Endometrium (tissue), 2 donors: ENCODE measurements around the gene ZIC1.

Experiments used
- FAIRE-seq: peaks from 2 replicates; lab custom pipeline; 2012; peaks lifted over from hg19 to GRCh38; lab: Jason Lieb, UNC
- donor health status: control.
- donor health status: control.

Gene ZIC1

DNA sequence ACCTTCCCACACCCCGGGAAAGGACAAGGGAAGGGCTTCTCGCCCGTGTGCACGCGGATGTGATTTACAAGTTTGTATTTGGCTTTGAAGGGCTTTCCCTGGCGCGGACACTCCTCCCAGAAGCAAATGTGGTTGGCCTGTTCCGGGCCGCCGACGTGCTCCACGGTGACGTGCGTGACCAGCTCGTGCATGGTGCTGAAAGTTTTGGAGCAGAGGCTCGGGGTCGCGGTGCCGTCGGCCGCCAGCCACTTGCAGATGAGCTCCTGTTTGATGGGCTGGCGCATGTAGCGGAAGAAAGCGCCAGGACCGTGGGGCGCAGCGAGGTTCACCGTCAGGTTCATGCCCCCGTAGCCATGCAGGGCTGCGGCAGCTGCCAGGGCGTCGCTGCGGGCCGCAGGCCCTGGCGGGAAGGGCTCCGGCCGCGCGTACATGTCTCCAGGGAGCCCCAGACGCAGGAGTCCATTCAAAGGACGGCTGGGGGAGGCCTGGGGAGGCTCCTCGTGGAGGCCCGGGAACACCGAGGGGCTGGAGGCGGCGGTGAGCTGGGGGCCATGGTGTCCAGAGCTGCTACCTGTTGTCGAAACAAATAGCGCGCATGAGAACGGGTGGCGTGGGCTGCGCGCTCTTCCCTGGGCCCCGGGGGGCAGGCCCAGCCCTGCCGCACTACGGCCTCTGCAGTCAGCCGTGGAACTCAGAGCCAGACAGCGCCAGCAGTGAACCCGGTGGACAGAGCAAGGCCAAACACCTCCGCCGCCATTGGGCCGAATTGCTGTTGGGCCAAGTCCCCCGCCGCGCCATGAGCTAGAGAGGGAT, 13.1 kb upstream of the ZIC1 start:
- no peak for FAIRE-seq

- no peak for FAIRE-seq
Observed at GRCh38 chr3:147396712-147397046, 12.5 kb upstream of the ZIC1 start.

- FAIRE-seq, result no peak
Observed at GRCh38 chr3:147397155-147397874, 11.8 kb upstream of the ZIC1 start.

GRCh38 chr3:147397875-147398812, 11.0 kb upstream of the ZIC1 start:
- FAIRE-seq, result no peak

GRCh38 chr3:147398813-147399534, 10.2 kb upstream of the ZIC1 start:
- FAIRE-seq, result no peak

DNA sequence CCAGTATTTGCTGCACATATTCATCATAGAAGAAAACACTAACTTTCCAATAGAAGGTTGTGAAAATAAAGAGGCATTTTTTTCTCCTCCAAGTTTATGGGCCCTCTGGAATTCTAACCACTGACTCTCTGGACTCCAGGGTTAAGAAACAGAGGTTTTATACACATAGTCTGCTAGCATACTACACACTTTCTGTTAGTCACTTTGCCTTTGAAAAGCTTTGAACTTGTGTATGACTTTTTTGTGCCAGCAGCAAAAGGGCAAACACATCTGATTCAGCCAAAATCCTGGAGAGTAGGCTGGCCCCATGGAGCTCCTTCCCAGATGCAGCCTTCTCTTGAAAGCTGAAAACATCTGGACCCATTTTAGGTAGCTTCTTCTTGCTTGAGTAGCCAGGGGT, 9.1 kb upstream of the ZIC1 start:
- FAIRE-seq, result no peak

- no peak for FAIRE-seq
Observed at GRCh38 chr3:147400999-147401398, 8.2 kb upstream of the ZIC1 start.

GRCh38 chr3:147401421-147401820, 7.7 kb upstream of the ZIC1 start:
- no peak for FAIRE-seq

DNA sequence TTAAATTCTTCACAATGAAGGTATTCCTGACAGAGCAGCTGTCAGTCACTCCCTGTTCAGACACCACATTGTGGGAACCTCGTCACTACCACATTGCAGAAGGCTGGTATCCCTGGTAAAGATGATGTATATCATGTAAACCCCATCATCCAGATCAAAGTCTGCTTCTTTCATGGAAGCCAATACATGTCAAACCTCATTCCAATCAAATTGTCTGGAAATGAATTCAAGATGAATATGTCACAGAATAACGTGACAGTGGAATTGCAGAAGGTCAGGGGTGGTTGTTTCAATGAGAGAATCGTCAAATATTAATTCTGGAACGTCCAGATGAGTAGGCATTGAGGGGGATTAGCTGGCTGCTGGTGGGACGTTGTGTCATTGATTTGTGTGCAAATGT, 7.0 kb upstream of the ZIC1 start:
- no peak for FAIRE-seq

DNA sequence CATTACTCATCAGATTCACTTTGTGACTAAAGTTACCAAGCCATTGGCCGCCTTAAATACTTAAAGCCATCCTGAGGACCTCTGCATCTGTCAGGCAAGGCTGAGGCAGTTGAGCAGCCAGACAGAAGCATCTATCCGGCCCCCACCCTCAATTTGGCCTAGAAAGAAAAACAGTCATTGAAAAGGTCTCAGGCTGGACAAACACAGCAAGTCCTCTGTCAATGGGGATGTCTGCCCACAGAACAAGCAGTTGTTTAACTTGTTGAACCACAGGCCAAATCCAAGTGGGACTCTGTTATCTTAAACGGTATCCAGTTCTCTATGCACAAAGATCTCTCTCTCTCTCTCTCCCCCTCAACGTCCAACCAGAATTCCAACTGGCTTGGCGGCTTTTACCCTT, 5.7 kb upstream of the ZIC1 start:
- FAIRE-seq, result no peak

- FAIRE-seq, result no peak
Observed at GRCh38 chr3:147404000-147404799, 5.0 kb upstream of the ZIC1 start.

DNA sequence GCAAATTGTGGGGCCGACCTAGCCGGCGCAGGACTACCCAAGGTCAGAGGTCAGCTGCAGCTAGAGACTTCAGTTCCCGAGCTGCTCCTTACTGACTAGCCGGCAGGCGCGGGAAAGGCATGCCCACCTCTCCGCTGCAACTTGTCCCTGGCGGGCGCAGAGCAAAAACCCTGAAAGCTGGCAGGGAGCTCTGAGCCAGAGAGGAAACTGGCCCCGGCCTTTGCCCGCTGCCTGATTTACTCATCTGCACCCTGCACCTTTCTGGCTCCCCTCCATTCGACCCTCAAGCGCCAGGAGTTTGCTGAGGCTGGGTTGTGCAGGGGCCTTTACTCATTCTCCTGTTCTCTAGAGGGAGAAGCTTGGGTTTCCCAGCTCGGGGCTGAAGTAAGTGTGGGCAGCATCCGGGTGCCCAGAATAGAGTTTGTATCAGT, 4.3 kb upstream of the ZIC1 start:
- no peak for FAIRE-seq

DNA sequence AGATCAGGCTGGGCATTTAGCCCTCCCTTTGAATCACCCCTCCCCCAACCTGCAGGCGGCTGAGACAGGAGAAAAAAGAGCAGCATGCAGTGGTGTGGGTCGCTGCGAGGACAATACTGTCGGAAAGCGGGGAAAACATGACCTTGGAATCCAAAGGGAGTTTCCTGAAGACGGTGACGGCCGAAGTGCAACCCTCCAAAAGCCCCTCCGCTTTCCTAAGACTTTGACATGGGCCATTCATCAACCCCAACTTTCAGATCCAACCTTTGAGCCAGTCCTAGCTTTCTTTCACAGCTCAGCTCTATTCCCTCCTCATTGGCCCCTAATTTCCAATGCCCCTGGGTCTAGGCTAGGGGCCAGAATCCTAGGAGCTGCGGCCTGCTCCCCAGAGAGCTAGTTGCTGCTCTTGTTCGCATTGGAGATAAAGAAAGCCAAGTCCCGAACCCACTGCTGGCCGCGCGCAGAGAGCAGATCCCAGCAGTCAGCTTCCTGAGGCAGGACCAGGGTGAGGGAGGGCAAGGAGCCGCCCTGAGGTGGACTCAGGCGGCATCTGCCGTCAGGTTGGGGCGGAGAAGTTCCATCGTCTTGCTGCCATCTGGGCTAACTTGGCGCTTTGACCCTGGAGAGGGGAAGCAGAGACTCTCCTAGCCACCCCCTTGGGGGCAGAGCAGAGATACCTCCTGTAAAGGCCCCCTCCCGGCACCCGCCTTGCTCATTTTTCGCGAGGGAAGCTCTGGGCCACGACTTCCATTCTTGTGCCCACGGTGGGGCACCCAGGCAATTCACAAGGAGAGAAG, 3.7 kb upstream of the ZIC1 start:
- FAIRE-seq, result no peak

DNA sequence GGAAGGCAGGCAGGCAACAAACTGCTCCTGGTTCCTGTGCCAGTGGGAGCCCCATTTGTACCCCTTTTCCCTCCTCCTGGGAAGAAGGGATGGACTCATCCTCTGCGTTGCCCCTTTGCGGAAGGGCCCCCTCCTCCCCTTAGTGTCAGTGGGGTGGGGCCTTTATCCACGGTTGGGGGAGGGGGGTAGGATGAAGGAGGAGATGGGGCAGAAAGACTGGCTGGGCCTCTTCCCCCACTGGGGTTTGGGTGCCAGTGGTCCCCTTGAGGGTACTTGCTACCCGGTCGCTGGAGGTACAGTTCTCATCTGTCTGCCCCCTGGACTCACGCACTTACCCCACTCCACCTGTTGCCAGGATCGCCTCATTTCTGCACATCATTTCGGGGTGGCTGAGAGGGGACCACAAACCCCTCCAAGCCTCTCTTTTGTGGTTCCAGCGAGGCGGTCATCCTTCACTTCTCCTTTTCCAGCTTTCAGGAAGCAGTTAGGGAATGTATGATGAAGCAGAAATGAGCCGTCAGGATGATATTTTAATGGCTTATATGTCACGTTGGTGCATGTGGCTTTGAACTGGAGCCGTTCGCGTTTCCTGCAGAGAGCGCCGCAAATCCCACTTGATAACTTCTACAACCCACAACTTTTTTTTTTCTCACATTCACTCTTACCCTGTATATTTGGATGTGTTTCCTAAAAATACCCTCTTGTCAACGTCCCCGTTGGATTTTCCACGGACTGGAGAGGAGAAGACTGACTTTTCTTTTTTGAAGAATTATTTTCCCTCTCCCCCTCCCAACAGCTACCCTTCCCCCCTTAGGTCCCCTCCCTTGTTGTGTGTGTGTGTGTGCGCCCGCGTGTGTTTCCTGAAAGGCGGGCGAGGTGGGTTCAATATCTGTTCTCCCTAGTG, 2.9 kb upstream of the ZIC1 start, which contains the start of gene ZIC4:
ZIC4 (minus strand) TSS at position 516 of the 904 bp plus-strand sequence. CDS start 3,746 bp downstream, outside the sequence.
- FAIRE-seq, result no peak

DNA sequence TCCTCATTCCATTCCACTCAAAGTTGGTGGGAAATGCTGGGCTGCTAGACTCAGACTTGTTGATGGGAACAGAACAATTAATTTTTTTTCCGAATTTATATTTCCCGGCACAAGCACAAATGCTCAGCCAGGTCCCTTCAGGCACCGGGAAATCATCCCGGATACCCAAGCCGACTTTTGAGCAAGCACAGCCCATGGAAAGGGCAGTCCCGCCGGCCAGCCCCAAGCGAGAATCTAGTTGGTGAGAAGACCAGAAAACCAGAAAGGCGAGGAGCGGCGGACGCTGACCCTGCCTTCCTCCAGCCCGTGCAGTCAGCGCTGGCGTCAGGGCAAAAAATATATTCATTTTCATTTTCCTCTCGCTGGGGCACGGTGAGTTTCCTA, 2.1 kb upstream of the ZIC1 start:
- FAIRE-seq, result no peak

GRCh38 chr3:147407498-147408187, 1.5 kb upstream of the ZIC1 start:
- FAIRE-seq, result no peak

DNA sequence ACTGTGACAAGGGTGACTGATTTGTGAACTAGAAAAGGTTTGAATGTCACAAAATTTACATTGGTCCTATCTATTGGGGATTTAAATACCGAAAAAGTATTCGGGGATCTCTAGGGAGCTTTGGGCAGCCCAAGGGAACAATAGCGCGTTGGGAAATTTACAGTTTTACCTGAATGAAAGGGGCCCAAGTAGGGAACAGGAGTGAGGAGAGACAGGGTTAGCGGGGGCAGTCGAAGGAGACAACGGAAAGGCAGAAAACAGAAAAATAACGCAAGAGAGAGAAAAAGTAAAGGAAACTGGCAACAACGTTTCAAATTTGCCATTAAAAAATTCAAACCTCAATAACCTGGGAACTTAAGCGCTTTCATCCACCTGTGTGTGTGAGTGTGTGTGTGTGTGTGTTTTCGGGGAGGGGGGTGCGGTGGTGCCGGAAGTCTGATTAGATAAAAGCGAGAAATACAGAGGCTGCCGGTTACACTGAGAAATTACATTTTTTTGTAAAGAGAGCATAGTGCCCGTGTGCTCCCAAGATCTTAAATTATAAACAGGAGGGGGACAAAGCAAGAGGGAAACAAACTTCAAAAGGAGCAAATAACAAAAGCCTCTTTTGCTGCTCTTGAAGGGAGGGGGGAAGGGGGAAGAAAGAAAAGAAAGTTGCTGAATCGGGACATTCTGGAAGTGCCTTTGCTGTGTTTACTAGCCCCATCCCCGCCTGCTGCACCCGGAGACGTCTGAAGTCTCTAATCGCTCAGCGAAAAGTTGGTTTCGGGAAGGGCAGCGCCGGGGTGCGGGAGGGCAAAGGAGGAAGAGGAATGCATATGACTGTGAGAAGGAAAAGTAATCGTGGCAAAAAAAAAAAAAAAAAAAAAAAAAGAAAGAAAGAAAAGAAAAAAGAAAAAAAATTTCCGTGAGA, 721 bp upstream of the ZIC1 start:
- no peak for FAIRE-seq
